ENCODE data around the gene COMTD1. TPM values are rescaled to one million over a fixed set of nuclear protein-coding genes. Genes with fewer than 3 reads are reported as not detected.

COMTD1 gene
- total and polyA plus RNA-seq, 10 of the 15 experiments (the other 5 are each of a cell fraction or from before 2014, with no cell fraction given), result 0.39 to 64.3 (median 26.0) TPM

DNA sequence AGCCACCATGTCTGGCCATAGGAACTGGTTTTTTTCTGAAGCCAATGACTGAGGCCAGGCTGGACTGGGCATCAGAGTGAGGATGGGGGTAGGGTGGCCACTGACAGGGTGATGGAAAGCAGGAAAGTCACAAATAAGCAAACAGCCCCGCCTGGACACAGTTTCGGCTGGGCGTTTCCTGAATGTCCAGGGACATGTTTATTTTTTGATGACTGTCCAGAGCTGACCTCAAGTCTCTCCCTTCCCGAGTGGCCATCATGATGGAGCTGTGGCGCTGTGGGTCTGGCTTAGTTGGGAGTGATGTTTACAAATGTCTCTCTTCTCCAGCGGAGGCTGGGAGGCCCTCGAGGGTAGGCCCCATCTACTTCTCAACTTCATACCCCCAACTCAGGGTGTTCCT, 37.1 kb upstream of the COMTD1 start:
- TF ChIP-seq ATF7 (IDR thresholded peaks at IDR 0.05; ENCODE audit: low read depth) (no peak), ZBED1 (IDR thresholded peaks at IDR 0.05; ENCODE audit: borderline replicate concordance) (no peak), JUND (IDR thresholded peaks at IDR 0.05; ENCODE audit: low read depth, low read length) (no peak), TCF3 (IDR thresholded peaks at IDR 0.05; ENCODE audit: borderline replicate concordance, insufficient read depth, low read depth, low read length) (no peak), MEF2A (IDR thresholded peaks at IDR 0.05; ENCODE audit: insufficient read depth, low read depth, low read length) (no peak), CBFB (IDR thresholded peaks at IDR 0.05; ENCODE audit: low read depth) (no peak), NR2C1 (IDR thresholded peaks at IDR 0.05) (no peak)
- TF ChIP-seq, protein P1, sequence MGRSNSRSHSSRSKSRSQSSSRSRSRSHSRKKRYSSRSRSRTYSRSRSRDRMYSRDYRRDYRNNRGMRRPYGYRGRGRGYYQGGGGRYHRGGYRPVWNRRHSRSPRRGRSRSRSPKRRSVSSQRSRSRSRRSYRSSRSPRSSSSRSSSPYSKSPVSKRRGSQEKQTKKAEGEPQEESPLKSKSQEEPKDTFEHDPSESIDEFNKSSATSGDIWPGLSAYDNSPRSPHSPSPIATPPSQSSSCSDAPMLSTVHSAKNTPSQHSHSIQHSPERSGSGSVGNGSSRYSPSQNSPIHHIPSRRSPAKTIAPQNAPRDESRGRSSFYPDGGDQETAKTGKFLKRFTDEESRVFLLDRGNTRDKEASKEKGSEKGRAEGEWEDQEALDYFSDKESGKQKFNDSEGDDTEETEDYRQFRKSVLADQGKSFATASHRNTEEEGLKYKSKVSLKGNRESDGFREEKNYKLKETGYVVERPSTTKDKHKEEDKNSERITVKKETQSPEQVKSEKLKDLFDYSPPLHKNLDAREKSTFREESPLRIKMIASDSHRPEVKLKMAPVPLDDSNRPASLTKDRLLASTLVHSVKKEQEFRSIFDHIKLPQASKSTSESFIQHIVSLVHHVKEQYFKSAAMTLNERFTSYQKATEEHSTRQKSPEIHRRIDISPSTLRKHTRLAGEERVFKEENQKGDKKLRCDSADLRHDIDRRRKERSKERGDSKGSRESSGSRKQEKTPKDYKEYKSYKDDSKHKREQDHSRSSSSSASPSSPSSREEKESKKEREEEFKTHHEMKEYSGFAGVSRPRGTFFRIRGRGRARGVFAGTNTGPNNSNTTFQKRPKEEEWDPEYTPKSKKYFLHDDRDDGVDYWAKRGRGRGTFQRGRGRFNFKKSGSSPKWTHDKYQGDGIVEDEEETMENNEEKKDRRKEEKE (IDR thresholded peaks at IDR 0.05), result no peak
- TF ChIP-seq, protein P2, sequence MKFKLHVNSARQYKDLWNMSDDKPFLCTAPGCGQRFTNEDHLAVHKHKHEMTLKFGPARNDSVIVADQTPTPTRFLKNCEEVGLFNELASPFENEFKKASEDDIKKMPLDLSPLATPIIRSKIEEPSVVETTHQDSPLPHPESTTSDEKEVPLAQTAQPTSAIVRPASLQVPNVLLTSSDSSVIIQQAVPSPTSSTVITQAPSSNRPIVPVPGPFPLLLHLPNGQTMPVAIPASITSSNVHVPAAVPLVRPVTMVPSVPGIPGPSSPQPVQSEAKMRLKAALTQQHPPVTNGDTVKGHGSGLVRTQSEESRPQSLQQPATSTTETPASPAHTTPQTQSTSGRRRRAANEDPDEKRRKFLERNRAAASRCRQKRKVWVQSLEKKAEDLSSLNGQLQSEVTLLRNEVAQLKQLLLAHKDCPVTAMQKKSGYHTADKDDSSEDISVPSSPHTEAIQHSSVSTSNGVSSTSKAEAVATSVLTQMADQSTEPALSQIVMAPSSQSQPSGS (IDR thresholded peaks at IDR 0.05; ENCODE audit: low read length), result no peak
- TF ChIP-seq, protein P3, sequence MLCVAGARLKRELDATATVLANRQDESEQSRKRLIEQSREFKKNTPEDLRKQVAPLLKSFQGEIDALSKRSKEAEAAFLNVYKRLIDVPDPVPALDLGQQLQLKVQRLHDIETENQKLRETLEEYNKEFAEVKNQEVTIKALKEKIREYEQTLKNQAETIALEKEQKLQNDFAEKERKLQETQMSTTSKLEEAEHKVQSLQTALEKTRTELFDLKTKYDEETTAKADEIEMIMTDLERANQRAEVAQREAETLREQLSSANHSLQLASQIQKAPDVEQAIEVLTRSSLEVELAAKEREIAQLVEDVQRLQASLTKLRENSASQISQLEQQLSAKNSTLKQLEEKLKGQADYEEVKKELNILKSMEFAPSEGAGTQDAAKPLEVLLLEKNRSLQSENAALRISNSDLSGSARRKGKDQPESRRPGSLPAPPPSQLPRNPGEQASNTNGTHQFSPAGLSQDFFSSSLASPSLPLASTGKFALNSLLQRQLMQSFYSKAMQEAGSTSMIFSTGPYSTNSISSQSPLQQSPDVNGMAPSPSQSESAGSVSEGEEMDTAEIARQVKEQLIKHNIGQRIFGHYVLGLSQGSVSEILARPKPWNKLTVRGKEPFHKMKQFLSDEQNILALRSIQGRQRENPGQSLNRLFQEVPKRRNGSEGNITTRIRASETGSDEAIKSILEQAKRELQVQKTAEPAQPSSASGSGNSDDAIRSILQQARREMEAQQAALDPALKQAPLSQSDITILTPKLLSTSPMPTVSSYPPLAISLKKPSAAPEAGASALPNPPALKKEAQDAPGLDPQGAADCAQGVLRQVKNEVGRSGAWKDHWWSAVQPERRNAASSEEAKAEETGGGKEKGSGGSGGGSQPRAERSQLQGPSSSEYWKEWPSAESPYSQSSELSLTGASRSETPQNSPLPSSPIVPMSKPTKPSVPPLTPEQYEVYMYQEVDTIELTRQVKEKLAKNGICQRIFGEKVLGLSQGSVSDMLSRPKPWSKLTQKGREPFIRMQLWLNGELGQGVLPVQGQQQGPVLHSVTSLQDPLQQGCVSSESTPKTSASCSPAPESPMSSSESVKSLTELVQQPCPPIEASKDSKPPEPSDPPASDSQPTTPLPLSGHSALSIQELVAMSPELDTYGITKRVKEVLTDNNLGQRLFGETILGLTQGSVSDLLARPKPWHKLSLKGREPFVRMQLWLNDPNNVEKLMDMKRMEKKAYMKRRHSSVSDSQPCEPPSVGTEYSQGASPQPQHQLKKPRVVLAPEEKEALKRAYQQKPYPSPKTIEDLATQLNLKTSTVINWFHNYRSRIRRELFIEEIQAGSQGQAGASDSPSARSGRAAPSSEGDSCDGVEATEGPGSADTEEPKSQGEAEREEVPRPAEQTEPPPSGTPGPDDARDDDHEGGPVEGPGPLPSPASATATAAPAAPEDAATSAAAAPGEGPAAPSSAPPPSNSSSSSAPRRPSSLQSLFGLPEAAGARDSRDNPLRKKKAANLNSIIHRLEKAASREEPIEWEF (IDR thresholded peaks at IDR 0.05; ENCODE audit: insufficient replicate concordance, low read depth, low read length), result no peak
- TF ChIP-seq, protein P4, sequence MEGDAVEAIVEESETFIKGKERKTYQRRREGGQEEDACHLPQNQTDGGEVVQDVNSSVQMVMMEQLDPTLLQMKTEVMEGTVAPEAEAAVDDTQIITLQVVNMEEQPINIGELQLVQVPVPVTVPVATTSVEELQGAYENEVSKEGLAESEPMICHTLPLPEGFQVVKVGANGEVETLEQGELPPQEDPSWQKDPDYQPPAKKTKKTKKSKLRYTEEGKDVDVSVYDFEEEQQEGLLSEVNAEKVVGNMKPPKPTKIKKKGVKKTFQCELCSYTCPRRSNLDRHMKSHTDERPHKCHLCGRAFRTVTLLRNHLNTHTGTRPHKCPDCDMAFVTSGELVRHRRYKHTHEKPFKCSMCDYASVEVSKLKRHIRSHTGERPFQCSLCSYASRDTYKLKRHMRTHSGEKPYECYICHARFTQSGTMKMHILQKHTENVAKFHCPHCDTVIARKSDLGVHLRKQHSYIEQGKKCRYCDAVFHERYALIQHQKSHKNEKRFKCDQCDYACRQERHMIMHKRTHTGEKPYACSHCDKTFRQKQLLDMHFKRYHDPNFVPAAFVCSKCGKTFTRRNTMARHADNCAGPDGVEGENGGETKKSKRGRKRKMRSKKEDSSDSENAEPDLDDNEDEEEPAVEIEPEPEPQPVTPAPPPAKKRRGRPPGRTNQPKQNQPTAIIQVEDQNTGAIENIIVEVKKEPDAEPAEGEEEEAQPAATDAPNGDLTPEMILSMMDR (IDR thresholded peaks at IDR 0.05 in 2 of 3, conservative IDR thresholded peaks at IDR 0.05 in 1 of 3; ENCODE audit: control insufficient read depth in 2 of 3, extremely low read depth in 1 of 3, insufficient read depth in 1 of 3, low read depth in 3 of 3, low read length in 3 of 3), result no peak
- TF ChIP-seq, protein P5, sequence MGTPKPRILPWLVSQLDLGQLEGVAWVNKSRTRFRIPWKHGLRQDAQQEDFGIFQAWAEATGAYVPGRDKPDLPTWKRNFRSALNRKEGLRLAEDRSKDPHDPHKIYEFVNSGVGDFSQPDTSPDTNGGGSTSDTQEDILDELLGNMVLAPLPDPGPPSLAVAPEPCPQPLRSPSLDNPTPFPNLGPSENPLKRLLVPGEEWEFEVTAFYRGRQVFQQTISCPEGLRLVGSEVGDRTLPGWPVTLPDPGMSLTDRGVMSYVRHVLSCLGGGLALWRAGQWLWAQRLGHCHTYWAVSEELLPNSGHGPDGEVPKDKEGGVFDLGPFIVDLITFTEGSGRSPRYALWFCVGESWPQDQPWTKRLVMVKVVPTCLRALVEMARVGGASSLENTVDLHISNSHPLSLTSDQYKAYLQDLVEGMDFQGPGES (IDR thresholded peaks at IDR 0.05), result no peak
- Histone ChIP-seq H3K9ac (ENCODE audit: control insufficient read depth, insufficient read depth, low read length) (no peak overlapping the region), H2AFZ (ENCODE audit: control insufficient read depth, low read depth, low read length) (no peak overlapping the region), H3K27me3 (replicated peaks in 1 of 2; ENCODE audit: control insufficient read depth in 2 of 2, insufficient read depth in 2 of 2, low read length in 1 of 2) (no peaks in the 10 kb centered on the region; a peak in 1 of 4 replicates), H3K4me2 (ENCODE audit: control insufficient read depth, insufficient read depth) (no peak overlapping the region), H3K4me3 (no peak overlapping the region), H3K4me1 (ENCODE audit: control insufficient read depth, insufficient read depth, low read length) (no peaks in the 10 kb centered on the region), H3K79me2 (ENCODE audit: control insufficient read depth, insufficient read depth, low read length) (no peaks in the 10 kb centered on the region), H4K20me1 (ENCODE audit: control insufficient read depth, insufficient read depth) (no peaks in the 10 kb centered on the region; the same call in 1 of the 2 replicates), H3K27ac (ENCODE audit: control insufficient read depth, insufficient read depth) (no peak overlapping the region), H3K9me3 (replicated peaks; ENCODE audit: control insufficient read depth, insufficient read depth, low read length) (no peaks in the 10 kb centered on the region), H3K36me3 (ENCODE audit: control insufficient read depth in 2 of 2, insufficient read depth in 2 of 2, low read length in 1 of 2) (no peaks in the 10 kb centered on the region)
- no TSS peak for BruUV-seq (replicated peaks)
- no peak for FAIRE-seq
- ChIA-PET CTCF (no interaction called here), SMC1A (ENCODE audit: uncharacterized antibody, unreplicated experiment) (no interaction called here), POLR2A (interaction anchor here (0.6 kb wide), 1 partner anchor 678 kb away, joined by 4 read pairs; no protein-coding TSS in a partner anchor), RAD21 (ENCODE audit: unreplicated experiment) (no interaction called here)
- no peak for ATAC-seq
- DNase-seq (ENCODE audit: low read depth, low spot score), result no peak
- in situ Hi-C loops (cut with MboI), result no loop called here
- intact Hi-C loops (cut with micrococcal nuclease; ENCODE audit: unreplicated experiment), result no loop called here
- 54% methylated on average over 7 of the region's 7 CpGs for WGBS (ENCODE audit: insufficient coverage, insufficient replicate concordance, low lambda C conversion rate, missing lambda C conversion rate)

Measured in GM12878 (cell line).